Measurements from ENCODE around the gene EFCAB6.

The EFCAB6 gene

DNA sequence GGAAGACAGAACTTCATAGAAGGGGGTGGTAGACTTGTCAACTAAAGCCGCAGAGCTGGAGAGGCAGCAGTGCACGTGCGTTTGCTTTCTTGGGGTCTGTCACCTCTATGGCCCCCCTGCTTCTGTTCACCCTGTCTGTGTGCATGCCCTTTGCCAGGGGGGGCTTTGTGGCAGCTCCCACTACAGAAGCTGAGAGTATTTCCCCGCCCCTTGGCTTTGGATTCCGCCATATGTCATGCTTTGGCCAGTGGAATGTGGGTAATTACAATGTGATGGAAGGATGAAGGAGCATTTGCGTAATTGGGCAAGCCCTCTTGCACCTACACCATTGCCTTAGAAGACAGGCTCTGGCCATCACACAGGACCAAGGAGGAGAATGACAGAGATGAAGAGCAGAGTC, 247.2 kb downstream of the EFCAB6 start:
- DNase-seq, result no peak

DNA sequence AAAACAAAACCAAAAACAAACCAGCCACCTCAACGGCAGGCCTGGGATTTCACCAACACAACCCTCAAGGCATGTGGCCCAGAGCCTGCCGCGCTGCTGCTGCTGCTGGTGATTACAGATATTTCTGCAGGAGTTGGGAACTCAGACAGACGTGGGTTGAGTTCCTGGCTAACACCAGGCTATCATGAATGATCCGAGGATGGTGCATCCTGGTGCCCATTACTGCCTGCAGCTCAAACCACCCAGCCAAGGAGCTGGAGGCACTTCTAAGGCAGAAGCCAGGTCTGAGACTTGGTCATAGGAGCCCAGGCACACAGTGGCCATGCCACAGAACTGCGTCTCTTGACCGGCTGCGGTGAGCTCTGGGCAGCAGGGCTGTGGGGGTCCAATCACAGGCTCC, 248.5 kb downstream of the EFCAB6 start:
- no peak for DNase-seq

DNA sequence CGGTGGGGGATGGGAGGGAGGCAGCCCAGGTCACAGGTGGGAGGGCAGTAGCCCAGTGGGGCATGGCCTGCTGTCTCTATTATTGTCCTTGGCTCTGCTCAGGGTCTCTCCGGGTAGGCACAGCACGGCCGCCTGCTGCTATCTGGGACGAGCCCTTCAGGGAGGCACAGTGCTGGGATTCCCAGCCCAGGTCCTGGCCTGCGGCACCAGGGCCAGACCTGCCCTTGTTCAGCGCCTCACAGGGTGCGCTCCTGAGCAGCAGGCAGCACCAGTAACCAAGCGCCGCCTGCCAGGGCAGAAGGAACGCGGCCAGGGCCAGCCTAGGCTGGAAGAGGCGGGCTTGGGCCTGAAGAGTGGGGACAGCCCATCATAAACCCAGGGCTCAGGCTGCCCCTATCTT, 249.3 kb downstream of the EFCAB6 start:
- DNase-seq, result no peak

DNA sequence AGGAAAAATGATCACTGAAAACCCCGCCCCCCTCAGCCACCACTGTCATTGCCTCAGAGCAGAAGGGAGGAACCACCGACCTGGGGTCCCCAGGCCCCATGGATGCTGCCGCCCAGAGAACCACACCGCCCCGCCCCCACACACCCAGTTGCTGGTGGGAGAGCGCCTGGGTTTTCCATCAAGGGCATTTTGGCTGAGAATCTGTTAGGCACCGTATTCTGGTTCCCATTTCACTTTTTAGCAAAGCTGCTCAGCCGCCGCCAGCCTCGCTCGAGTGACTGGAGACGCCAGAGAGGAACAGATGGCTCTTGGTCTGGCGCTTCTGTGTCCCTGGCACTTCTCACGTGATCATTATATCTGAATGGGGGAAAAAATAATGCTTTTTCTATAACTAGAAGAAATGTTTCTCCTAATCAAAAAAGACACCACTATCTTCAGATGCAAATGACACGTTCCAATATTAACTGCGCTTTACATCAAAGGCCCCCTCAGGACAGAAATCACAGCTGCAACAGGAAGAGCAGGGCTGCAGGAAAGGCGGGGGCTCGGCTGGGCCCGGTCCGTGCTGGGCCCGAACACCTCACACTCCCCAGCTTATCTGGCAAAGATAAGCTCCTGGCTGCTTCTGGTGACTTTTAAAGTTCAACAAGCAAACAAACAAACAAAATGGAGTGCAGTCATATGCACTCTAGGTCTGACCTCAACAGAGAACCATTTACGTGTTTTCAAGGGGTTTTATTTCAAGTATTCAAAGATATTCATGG, 250.5 kb downstream of the EFCAB6 start:
- no peak for DNase-seq

DNA sequence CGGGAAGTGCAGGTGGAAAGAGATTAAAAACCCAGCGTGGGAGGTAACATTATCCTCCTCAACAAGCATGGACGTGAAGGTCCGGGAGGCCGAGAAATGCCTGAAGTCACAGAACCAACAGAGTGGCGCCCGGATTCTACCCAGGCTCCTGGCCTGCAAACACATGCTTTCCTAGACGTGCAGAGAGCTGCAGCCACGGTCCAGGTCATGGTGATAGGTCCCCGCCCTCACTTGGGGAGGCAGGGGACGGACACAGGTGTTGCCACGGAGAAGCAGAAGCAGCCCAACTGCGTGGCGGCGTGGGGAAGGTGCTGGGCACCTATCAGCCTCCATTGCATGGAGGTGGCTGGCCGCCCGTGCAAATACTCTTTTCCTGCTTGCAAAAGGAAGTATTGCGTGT, 251.5 kb downstream of the EFCAB6 start:
- no peak for DNase-seq

DNA sequence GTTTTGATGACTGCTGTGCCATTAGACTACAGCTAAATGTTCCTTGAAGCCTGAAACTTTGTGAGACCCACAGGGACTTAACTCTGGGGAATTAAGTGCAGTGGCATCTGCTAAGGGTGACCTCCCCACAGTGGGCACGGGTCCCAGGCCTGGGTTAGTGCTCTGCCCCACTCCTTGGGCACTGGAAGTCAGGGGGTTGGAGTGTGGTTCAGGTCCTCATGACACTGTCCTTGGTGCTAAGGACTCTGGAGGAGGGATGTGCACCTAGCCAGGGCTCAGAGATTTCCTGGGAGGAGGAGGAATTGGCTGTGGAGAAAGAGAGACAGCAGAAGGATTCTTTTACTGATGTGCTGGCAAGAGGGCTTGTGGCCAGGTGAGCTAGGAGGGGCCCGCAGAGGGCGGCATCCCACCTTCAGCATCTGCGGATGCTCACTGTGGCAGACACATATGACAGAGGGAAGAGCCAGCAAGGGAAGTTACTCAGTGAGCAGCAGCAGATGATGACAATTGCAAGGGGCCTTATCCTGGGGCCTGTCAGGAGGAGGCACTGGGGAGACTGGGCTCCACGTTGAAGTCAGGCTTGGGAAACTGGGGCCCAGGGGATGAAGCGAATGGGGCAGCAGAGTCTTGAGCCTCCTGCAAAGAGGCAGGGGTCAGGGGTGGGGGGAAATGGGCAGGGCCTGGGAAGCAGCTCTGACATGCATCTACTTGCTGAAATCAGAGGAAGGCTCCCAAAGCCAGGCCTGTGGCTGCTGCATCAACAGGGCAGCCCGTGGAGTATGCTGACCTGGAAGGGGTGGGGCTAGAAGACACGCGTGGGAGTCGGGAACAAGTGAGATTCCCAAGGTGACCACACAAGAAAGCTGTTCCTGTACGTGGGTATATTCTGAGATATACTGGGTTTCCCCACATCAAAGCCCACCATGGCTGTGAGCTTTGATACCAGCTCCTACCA, 256.3 kb downstream of the EFCAB6 start:
- no peak for DNase-seq

DNA sequence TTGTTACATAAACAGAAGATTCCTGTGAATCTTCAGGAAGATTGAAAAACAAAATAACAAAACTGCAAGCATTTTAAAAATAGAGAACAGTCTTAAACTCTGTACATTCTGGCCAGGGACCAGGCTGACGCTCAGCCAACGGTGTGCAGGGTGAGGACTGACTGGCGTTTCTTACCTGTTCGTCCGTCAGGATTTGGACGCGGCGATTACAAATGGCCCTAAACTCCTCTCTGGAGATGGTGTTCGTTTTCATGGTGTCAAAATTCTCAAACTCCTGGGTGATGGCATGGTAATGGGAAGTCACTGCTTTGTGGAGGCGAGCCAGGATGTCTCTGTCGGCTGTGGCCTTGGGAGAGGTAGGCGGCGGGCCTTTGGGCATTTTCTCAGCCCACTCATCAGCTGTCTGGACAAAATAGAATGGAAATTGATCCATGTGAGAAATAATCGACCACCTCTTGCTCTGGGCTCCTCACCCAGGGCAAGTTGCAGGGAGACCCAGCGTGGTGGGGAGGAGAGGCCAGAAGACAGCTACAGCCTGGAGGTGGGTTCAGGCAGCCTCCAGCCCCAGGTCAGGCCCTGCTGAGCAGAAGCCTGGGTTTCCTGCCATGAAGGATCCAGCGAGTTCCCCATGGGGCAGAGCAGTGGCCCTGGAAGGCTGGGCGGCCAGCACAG, 257.3 kb downstream of the EFCAB6 start:
- DNase-seq, result no peak

DNA sequence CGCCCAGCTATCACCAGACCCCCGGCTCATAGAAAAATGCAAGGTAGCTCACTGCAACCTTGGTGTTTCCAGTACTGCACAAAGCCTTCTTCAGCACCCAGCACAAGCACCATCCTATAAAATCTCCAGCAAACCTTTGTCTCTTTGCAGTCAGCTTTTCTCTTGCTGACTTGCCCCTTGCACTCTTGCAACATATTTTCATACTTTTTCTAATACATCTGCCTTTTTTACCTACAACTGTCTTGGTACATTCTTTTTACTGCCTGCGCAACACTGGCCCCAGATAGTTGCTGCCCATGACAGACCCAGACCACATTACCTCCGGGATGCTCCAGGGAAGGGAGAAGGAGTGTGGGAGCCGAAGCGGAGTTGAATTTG, 257.9 kb downstream of the EFCAB6 start:
- no peak for DNase-seq

DNA sequence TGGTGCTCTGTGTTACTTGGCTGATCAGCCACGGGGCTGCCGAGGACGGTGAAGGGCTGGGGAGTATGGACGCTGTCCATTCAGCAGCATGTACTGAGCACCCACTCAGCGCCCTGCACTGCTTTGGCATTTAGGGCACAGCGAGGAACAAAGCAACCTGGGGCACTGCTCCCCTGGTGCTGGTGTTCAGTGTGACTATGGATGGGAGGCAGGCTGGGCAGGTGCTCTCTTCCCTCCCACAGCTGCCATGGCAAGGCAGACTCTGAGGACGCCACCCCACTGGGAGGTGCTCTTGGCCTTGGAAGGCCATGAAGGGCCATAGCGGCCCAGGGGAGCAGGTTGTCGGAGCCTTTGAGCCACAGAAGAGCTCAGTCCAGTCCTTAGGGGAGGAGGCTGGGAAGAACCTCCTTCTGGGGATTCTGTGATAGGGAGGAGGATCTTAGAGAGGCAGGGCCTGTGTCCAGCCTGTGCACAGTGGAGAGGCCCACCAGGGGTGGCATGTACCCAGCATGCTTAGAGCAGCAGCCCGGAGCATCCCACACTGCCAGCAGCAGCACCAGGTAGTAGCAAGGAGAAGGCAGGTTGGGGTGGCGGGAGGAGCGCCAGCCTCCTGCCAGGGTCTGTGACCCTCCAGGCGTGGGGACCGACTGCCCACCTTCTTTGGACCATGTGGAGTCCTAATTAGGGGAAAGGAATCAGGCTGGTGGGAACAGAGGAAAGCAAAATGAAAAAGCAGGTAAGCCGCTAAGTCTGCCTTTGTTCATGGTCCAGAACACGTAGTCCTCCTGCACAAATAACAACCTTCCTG, 258.4 kb downstream of the EFCAB6 start:
- DNase-seq, result no peak

DNA sequence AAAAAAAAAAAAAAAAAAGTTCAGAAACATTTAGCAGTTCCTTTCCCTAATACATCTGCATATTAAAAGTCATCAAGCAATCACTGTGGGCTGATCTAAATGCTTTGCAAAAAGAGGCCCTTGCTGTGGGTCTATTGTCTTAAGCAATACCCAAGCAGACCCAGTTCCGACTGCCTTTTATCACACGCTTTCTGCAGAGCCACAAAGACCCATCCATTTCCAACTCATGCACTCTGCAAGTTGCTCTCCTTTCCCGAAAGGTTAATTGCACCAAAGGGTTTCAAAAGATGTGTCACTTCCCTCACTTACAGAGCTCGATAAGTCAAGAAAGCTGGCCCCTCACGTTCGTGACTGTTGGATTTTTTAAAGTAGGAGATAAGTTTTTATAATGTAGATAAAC, 261.4 kb downstream of the EFCAB6 start:
- no peak for DNase-seq

DNA sequence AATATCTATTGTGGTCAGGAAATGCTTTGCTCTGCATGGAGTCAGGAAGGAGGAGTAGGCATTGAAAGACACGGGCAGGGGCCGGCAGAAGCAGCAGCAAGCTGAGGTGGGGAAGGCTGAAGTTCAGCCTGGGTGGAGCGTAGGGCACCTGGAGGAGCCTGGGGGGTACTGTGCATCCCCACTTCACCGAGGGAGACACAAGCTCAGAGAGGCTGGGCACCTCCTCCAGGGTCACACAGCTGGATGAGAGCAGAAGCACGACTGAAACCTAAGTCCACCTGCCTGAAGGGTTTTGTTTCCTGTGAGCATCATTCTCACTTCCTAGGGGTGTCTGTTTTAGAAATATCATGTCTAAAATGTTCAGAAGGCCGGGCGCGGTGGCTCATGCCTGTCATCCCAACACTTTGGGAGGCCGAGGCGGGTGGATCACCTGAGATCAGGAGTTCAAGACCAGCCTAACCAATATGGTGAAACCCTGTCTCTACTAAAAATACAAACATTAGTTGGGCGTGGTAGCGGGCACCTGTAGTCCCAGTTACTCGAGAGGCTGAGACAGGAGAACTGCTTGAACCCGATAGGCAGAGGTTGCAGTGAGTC, 262.0 kb downstream of the EFCAB6 start:
- DNase-seq, result no peak

DNA sequence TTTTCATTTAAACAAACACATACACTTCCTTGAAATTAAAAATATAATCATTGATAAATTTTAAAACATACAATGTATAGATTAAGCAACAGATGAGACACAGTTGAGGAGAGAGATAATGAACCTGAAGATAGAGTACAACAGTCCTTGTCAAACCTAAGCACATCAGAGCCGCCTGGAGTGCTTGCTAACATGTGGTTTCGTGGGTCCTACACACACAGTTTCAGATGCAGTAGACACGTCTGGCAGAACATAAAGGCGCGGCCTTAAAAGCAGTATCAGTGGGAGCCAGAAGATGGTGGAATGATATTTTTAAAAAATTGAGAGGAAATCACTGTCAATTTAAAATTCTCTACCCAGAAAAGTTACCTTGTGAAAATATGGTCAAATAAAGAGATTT, 265.9 kb downstream of the EFCAB6 start:
- DNase-seq, result no peak

DNA sequence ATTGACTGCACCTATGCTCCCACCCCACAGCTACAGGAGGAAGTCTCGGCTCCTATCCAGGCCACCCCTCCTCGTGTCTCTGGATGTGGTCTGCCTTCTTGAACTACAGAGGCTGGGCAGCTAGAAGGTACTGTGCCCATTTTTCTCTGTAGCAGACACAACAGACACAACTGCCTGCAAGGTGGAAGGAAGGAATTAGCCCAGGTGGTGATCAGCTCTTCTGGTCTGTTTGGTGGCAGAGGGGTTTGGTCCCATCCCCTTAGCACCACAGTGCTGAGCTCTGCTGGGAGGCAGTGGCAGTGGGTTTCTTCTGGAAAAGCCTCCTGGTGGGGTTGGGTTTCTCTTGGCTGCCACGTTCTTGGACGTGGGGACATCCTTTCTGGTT, 267.8 kb downstream of the EFCAB6 start:
- no peak for DNase-seq

DNA sequence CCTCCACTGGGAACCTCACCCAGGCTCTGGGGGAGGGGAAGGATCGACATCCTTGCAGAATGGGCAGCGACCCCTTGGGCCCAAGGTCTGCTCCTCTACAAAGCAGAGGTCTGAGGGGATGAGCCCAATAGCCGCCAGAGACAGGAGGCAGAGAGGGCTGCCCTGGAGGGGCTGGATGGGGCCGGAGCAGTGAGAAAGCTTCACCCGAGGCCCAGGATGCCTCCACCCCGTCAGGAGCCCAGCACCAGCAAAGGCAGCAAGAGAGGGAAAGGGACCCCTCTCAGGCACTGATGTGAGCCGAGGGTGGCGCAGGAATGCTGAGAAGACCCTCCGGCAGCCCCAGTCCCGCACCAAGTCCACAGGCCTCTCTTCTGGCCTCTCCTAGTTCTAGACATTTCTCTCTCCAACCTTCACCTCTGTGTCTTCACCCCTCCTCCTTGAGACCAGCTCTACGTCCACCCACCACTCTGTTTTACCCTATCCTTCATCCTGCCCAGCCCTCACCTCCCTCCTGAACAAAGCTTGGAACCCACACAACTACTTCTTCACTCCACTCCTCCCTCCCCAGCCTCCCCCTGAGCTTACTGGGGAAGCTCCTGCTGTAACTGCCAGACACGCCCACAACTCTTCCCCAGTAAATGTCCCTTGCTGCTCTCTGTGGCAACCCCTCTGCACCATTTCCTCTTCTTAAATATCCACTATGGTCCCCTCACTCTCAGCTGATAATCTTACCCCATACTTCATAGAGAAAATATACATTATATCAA, 268.4 kb downstream of the EFCAB6 start:
- no peak for DNase-seq

DNA sequence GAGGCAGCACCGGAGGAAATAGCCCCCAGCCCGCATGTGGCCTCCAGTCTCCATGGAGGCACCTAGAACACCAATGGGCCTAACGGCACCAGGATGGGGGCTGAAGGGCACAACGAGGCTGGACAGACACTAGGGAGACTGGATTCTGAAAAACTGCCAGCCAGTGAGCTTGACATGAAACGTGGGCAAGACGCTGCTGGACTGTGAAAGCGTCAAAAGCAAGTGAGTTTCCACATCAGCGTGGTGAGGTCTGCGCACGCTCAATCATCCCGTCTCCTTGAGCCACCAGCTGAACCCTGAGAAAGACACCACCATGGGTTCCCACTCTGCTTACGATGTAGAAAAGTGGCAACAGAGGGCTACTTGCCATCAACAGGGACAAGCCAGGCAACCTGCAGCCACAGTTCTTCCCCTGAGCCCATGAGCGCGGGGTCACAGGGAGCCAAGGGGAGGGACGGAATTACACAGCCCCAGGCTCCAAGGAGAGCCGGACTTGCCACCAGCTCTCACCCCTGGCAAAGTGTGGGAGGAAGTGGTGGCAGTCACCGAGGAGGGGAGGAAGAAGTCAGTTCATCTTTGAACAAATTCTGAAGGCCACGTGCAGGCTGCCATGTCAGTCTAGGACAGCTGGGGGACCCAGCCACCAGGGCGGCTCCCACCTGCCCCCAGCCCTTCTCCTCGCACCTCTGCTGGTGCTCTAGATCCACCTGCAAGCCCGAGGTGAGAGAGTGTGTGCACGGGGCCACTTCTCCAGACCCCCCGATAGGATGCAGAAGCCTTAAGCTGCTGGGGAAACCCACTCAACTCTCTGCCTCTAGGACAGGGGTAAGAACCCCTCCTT, 269.2 kb downstream of the EFCAB6 start:
- DNase-seq, result no peak

DNA sequence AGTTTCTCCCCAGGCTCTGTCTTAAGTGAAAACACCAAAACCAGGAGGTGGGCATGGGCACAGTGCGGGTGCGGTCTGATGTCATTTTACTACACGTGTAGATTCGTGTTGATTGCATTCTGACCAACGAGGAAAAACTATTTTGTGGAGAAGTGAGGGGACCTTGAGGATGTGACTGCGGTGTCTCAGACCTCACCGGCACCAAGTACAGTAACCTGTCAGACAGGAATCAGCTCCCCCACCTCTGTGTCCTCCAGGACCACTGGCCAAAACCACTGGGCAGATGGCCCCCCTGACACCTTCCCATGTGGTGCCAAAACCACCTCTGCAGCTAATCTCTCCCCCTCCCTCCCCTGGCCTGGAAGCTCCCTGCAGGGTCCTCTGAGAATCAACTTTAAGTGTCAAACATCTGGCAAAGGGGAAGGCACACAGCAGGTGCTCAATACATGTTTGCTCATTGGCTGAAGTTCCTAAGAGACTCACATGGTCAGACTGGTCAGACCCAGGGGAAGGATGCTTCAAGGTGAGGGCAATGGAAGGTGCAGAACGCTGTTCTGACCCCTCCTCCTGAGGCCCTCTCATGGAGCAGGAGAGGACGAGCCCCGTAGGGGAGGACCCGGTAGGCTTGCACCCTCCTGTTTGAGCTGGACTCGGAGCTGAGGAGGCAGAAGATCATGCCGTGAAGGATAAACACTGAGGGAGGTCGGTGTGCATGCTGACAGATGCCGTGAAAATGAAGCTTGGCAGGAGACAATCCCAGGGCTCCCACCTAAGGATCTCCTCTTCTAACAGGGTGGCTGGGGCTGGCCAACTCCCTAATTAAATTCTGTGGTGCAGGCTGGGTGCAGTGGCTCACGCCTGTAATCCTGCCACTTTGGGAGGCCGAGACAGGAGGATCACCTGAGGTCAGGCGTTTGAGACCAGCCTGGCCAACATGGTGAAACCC, 270.4 kb downstream of the EFCAB6 start:
- no peak for DNase-seq

DNA sequence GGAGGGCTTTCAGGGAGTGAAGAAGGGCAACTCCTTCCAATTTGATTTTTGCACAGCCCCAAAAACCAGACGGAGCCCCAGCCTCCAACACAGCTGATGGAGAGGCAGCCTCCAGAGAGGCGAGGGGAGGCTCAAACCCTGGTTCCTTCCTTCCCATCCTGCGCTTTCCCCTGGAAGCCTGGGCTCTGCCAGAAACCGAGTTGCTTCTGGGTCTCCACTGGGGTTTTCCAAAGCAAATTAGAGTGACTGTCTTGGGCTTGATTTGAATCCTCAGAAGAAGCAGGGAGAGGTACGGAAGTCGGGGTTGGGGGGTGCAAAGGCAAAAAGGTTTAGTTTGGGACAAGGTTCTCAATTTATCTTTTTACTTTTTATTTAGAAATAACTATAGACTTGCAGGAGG, 271.1 kb downstream of the EFCAB6 start:
- no peak for DNase-seq

DNA sequence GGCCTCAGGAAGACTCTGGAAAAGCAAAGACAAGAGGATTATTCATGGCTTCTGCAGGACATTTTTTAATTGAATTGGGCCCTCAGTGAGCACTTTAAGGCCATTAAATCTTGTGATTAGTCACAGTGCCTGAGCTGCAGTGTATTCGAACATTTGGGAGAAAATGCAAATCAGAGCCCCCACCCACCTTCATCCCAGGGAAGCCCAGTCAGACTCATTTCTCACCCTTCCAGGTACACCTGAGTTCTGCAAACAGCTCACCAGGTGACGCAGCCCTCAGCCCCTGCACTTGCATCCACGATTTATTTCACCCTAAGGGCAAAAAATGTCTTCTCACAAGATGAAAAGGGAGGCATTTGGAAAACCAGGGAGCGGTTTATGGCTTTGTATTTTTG, 271.6 kb downstream of the EFCAB6 start:
- no peak for DNase-seq

Data from NCI-H1048 (cell line).